Measurements from ENCODE around the gene CPLANE1. TPM values are rescaled to one million over a fixed set of nuclear protein-coding genes. Genes with fewer than 3 reads are reported as not detected.

The CPLANE1 gene
- polyA plus RNA-seq, 1 experiment, result 18.5 TPM

- TF ChIP-seq CTCF (IDR thresholded peaks at IDR 0.05; ENCODE audit: low read depth, low read length), result no peak
- no peak for DNase-seq (ENCODE audit: low read depth, low spot score)
- POLR2A ChIA-PET, result no interaction called here
- CTCF ChIA-PET, result no interaction called here
- no peaks in the 10 kb centered on the region for H3K9me3 ChIP-seq (ENCODE audit: control insufficient read depth, insufficient read depth, low read length)
- no peaks in the 10 kb centered on the region for H3K27me3 ChIP-seq (ENCODE audit: control insufficient read depth, insufficient read depth, low read length)
- H3K27ac ChIP-seq (ENCODE audit: low read depth, low read length), result no peak overlapping the region
- H3K4me3 ChIP-seq (ENCODE audit: low read depth, low read length), result no peak overlapping the region
Measured at GRCh38 chr5:37217976-37218375, 31.2 kb downstream of the CPLANE1 start.

- TF ChIP-seq CTCF (IDR thresholded peaks at IDR 0.05; ENCODE audit: low read depth, low read length), result no peak
- POLR2A ChIA-PET, result no interaction called here
- Histone ChIP-seq H3K9me3 (ENCODE audit: control insufficient read depth, insufficient read depth, low read length) (no peaks in the 10 kb centered on the region), H3K27me3 (ENCODE audit: control insufficient read depth, insufficient read depth, low read length) (no peaks in the 10 kb centered on the region), H3K4me3 (ENCODE audit: low read depth, low read length) (no peak overlapping the region), H3K27ac (ENCODE audit: low read depth, low read length) (no peak overlapping the region)
- DNase-seq (ENCODE audit: low read depth, low spot score), result no peak
- CTCF ChIA-PET, result no interaction called here
Measured at GRCh38 chr5:37214550-37214949, 34.6 kb downstream of the CPLANE1 start.

GRCh38 chr5:37212096-37212495 lies 37.1 kb downstream of the CPLANE1 start:
- Histone ChIP-seq H3K9me3 (ENCODE audit: control insufficient read depth, insufficient read depth, low read length) (no peaks in the 10 kb centered on the region), H3K27me3 (ENCODE audit: control insufficient read depth, insufficient read depth, low read length) (no peaks in the 10 kb centered on the region), H3K27ac (ENCODE audit: low read depth, low read length) (no peak overlapping the region), H3K4me3 (ENCODE audit: low read depth, low read length) (no peak overlapping the region)
- ChIA-PET CTCF (no interaction called here), POLR2A (no interaction called here)
- no peak for TF ChIP-seq CTCF (IDR thresholded peaks at IDR 0.05; ENCODE audit: low read depth, low read length)
- no peak for DNase-seq (ENCODE audit: low read depth, low spot score)

GRCh38 chr5:37211661-37212060 lies 37.5 kb downstream of the CPLANE1 start:
- DNase-seq (ENCODE audit: low read depth, low spot score), result no peak
- ChIA-PET CTCF (no interaction called here), POLR2A (no interaction called here)
- TF ChIP-seq CTCF (IDR thresholded peaks at IDR 0.05; ENCODE audit: low read depth, low read length), result no peak
- Histone ChIP-seq H3K9me3 (ENCODE audit: control insufficient read depth, insufficient read depth, low read length) (no peaks in the 10 kb centered on the region), H3K27me3 (ENCODE audit: control insufficient read depth, insufficient read depth, low read length) (no peaks in the 10 kb centered on the region), H3K27ac (ENCODE audit: low read depth, low read length) (no peak overlapping the region), H3K4me3 (ENCODE audit: low read depth, low read length) (no peak overlapping the region)

GRCh38 chr5:37208883-37209797 lies 40.0 kb downstream of the CPLANE1 start:
- Histone ChIP-seq H3K27ac (ENCODE audit: low read depth, low read length) (no peak overlapping the region), H3K27me3 (ENCODE audit: control insufficient read depth, insufficient read depth, low read length) (no peaks in the 10 kb centered on the region), H3K9me3 (ENCODE audit: control insufficient read depth, insufficient read depth, low read length) (no peaks in the 10 kb centered on the region), H3K4me3 (ENCODE audit: low read depth, low read length) (peak overlapping the region; percentile 52)
- no peak for DNase-seq (ENCODE audit: low read depth, low spot score)
- ChIA-PET CTCF (no interaction called here), POLR2A (interaction anchor here (0.5 to 0.7 kb wide), 4 partner anchors 9 to 254 kb away, joined by 3 to 4 read pairs (median 3); no protein-coding TSS in a partner anchor)
- no peak for TF ChIP-seq CTCF (IDR thresholded peaks at IDR 0.05; ENCODE audit: low read depth, low read length)
